HEK293 (cell line): Measurements from ENCODE around the gene THBS3.

ENCODE experiments used
- CTCF ChIA-PET: fragments of 350-600 bp; formaldehyde crosslinking; extraction: SDS; loops from one replicate; lab custom pipeline; 2021; ENCODE audit warnings: antibody characterized with exemption; lab: Yijun Ruan, JAX
- POLR2A ChIA-PET: fragments of 300-600 bp; formaldehyde crosslinking; extraction: SDS; loops from one replicate; lab custom pipeline; 2020; ENCODE audit warnings: antibody characterized with exemption, inconsistent platforms; lab: Yijun Ruan, JAX
- H3K27ac ChIP-seq: fragments of 200-500 bp; sonication (Bioruptor generic); 2 replicates; pipeline ENCODE4 v1.5.1; 2014; ENCODE audit warnings: low read depth, low read length, control low read depth, inconsistent platforms; ENCODE audit errors: extremely low read depth
- H3K36me3 ChIP-seq, 2 experiments: fragments of 200-500 bp in 1 of 2; sonication (Bioruptor generic) in 1 of 2; 1 replicate in 1 of 2; 2 replicates in 1 of 2; pipeline ENCODE4 v1.5.1; 2014 to 2017; ENCODE audit warnings: inconsistent platforms in 2 of 2, low read length in 2 of 2; ENCODE audit not compliant: control insufficient read depth in 2 of 2, insufficient read depth in 1 of 2
- H3K4me1 ChIP-seq: fragments of 200-500 bp; sonication (Bioruptor generic); 2 replicates; pipeline ENCODE4 v1.5.1; 2014; ENCODE audit warnings: mild to moderate bottlenecking, low read length, inconsistent platforms; ENCODE audit not compliant: control insufficient read depth, insufficient read depth
- H3K4me3 ChIP-seq: 2 replicates; pipeline ENCODE4 v1.5.1; 2011; ENCODE audit warnings: low read depth, mild to moderate bottlenecking, control low read depth, low read length, moderate library complexity
- H3K9me3 ChIP-seq: fragments of 200-500 bp; sonication (Bioruptor generic); 2 replicates; pipeline ENCODE4 v1.5.1; 2014; ENCODE audit warnings: low read depth, low read length, inconsistent platforms; ENCODE audit not compliant: control insufficient read depth, insufficient read depth
- FEZF1 ChIP-seq: fragments of 450-650 bp; formaldehyde crosslinking; IDR thresholded peaks from 2 replicates; pipeline ENCODE4 v1.5.1; 2016; ENCODE audit warnings: missing biosample characterization, missing genetic modification characterization
- GFI1B ChIP-seq: fragments of 450-650 bp; formaldehyde crosslinking; IDR thresholded peaks from 2 replicates; pipeline ENCODE4 v1.5.1; 2016; ENCODE audit warnings: missing biosample characterization, missing genetic modification characterization
- IKZF3 ChIP-seq: fragments of 450-650 bp; IDR thresholded peaks from 2 replicates; pipeline ENCODE4 v1.5.0; 2018; ENCODE audit warnings: missing biosample characterization, mild to moderate bottlenecking, missing genetic modification characterization, moderate library complexity
- KLF1 ChIP-seq: fragments of 450-650 bp; formaldehyde crosslinking; IDR thresholded peaks from 2 replicates; pipeline ENCODE4 v1.5.1; 2016; ENCODE audit warnings: missing biosample characterization, missing genetic modification characterization
- PBX3 ChIP-seq: sonication (generic); formaldehyde crosslinking; IDR thresholded peaks from 2 replicates; pipeline ENCODE4 v1.8.1; 2022; ENCODE audit warnings: mild to moderate bottlenecking, moderate library complexity, missing genetic modification reagents
- PRDM1 ChIP-seq: fragments of 450-650 bp; formaldehyde crosslinking; IDR thresholded peaks from 2 replicates; pipeline ENCODE4; 2016; ENCODE audit warnings: missing biosample characterization, missing genetic modification characterization
- PRDM4 ChIP-seq: fragments of 450-650 bp; formaldehyde crosslinking; IDR thresholded peaks from 2 replicates; pipeline ENCODE4 v1.5.1; 2017; ENCODE audit warnings: missing biosample characterization, missing genetic modification characterization
- REST ChIP-seq: fragments of 450-650 bp; formaldehyde crosslinking; IDR thresholded peaks from 2 replicates; pipeline ENCODE4 v1.5.1; 2016; ENCODE audit warnings: missing biosample characterization, missing genetic modification characterization
- SP2 ChIP-seq: fragments of 450-650 bp; formaldehyde crosslinking; IDR thresholded peaks from 2 replicates; pipeline ENCODE4 v1.5.1; 2016; ENCODE audit warnings: missing biosample characterization, missing genetic modification characterization
- TRIM28 ChIP-seq: IDR thresholded peaks from 2 replicates; pipeline ENCODE4 v1.6.1; 2011; ENCODE audit warnings: low read length, control low read depth, borderline replicate concordance
- ZNF112 ChIP-seq: fragments of 450-650 bp; formaldehyde crosslinking; IDR thresholded peaks from 2 replicates; pipeline ENCODE4 v1.5.0; 2017; ENCODE audit warnings: missing biosample characterization, missing genetic modification characterization
- ZNF121 ChIP-seq: fragments of 450-650 bp; formaldehyde crosslinking; IDR thresholded peaks from 2 replicates; pipeline ENCODE4 v1.5.1; 2016; ENCODE audit warnings: missing biosample characterization, missing genetic modification characterization
- ZNF16 ChIP-seq: fragments of 450-650 bp; formaldehyde crosslinking; IDR thresholded peaks from 2 replicates; pipeline ENCODE4 v1.5.1; 2016; ENCODE audit warnings: low read depth, missing biosample characterization, missing genetic modification characterization
- ZNF23 ChIP-seq: fragments of 450-650 bp; formaldehyde crosslinking; IDR thresholded peaks from 2 replicates; pipeline ENCODE4 v1.5.1; 2016; ENCODE audit warnings: missing biosample characterization, missing genetic modification characterization, borderline replicate concordance
- ZNF391 ChIP-seq: fragments of 450-650 bp; formaldehyde crosslinking; IDR thresholded peaks from 2 replicates; pipeline ENCODE4 v1.5.1; 2016; ENCODE audit warnings: low read depth, missing biosample characterization, missing genetic modification characterization, borderline replicate concordance
- ZNF585B ChIP-seq: fragments of 450-650 bp; formaldehyde crosslinking; IDR thresholded peaks from 2 replicates; pipeline ENCODE4 v1.5.1; 2016; ENCODE audit warnings: missing biosample characterization, missing genetic modification characterization
- ZNF610 ChIP-seq: fragments of 450-650 bp; formaldehyde crosslinking; IDR thresholded peaks from 2 replicates; pipeline ENCODE4 v1.5.1; 2016; ENCODE audit warnings: missing biosample characterization, missing genetic modification characterization, borderline replicate concordance
- ZNF621 ChIP-seq: fragments of 450-650 bp; formaldehyde crosslinking; IDR thresholded peaks from 2 replicates; pipeline ENCODE4 v1.5.1; 2017; ENCODE audit warnings: missing biosample characterization, missing genetic modification characterization
- ZNF692 ChIP-seq: fragments of 450-650 bp; formaldehyde crosslinking; IDR thresholded peaks from 2 replicates; pipeline ENCODE4 v1.5.1; 2016; ENCODE audit warnings: missing biosample characterization, missing genetic modification characterization
- ZNF707 ChIP-seq: fragments of 450-650 bp; formaldehyde crosslinking; IDR thresholded peaks from 2 replicates; pipeline ENCODE4 v1.5.1; 2016; ENCODE audit warnings: missing biosample characterization, missing genetic modification characterization
- ZNF777 ChIP-seq: fragments of 450-650 bp; formaldehyde crosslinking; IDR thresholded peaks from 2 replicates; pipeline ENCODE4 v1.5.1; 2017; ENCODE audit warnings: missing biosample characterization, missing genetic modification characterization, borderline replicate concordance
- ZNF837 ChIP-seq: fragments of 450-650 bp; formaldehyde crosslinking; IDR thresholded peaks from 2 replicates; pipeline ENCODE4 v1.5.1; 2016; ENCODE audit warnings: missing biosample characterization, missing genetic modification characterization
- TF ChIP-seq, protein P1 (sequence below): fragments of 450-650 bp; formaldehyde crosslinking; optimal IDR thresholded peaks from 2 replicates; pipeline ENCODE3; 2016; ENCODE audit warnings: missing biosample characterization, mild to moderate bottlenecking, missing genetic modification characterization
- TF ChIP-seq, protein P2 (sequence below): fragments of 450-650 bp; formaldehyde crosslinking; IDR thresholded peaks from 2 replicates; pipeline ENCODE4 v1.5.1; 2017; ENCODE audit warnings: missing biosample characterization, missing genetic modification characterization

THBS3 gene

DNA sequence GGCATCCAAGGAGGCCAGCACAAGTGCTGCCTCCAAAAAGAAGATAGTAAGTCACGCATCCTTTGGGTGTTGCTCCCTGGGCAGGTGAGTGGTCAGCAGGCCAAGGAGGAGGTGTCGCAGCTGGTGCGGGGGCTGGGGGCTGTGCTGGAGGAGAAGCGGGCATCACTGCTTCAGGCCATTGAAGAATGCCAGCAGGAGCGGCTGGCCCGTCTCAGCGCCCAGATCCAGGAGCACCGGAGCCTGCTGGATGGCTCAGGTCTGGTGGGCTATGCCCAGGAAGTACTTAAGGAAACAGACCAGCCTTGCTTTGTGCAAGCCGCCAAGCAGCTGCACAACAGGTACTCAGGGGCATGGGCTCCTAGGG is 29.8 kb downstream of the THBS3 start (continued):
- TF ChIP-seq ZNF621 (no peak), ZNF121 (no peak), ZNF692 (no peak), ZNF707 (tag by site-specific recombination) (no peak), REST (no peak), SP2 (tag by site-specific recombination) (no peak), PRDM4 (tag by site-specific recombination) (no peak), PRDM1 (no peak)
- TF ChIP-seq, protein P1, sequence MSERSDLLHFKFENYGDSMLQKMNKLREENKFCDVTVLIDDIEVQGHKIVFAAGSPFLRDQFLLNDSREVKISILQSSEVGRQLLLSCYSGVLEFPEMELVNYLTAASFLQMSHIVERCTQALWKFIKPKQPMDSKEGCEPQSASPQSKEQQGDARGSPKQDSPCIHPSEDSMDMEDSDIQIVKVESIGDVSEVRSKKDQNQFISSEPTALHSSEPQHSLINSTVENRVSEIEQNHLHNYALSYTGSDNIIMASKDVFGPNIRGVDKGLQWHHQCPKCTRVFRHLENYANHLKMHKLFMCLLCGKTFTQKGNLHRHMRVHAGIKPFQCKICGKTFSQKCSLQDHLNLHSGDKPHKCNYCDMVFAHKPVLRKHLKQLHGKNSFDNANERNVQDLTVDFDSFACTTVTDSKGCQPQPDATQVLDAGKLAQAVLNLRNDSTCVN = no peak

DNA sequence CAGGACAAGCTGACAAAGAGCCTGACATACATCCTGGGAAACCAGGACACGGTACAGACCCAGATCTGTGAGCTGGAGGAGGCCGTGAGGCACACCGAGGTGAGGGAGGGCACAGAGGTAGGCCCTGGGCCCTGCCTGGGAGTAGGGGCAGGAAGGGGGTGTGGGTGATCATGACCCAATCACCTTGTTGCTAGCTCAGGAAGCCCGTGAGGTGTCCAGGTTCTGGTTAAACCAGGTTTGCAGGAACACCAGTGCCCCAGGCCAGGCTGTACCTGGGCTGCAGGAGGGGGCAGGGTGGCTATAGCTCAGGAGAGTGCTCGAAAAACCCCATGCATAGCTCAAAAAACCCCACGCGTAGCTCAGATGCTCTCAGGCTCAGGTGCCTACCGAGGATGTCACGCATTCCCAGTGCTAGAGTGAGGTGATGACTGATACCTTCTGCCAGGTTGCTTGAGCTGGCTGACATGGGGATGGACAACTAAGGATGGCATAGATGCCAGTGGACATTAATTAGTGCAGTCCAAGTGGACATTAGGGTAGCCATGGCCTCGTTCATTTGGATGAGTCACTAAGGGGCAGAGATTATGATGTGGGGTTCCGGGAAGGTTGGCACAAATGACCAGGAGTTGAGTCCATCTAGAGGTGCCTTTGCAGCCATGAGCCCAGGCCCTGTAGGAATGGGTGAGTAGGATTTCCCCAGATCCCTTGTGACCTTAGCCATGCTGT is 30.3 kb downstream of the THBS3 start:
- Histone ChIP-seq H3K4me1 (no peaks in the 10 kb centered on the region), H3K4me3 (no peak overlapping the region), H3K36me3 (no peaks in the 10 kb centered on the region), H3K27ac (no peak overlapping the region), H3K9me3 (no peaks in the 10 kb centered on the region)
- CTCF ChIA-PET = interaction anchor here (0.5 to 4.3 kb wide), 13 partner anchors 9 to 1827 kb away, joined by 3 to 49 read pairs (median 4); partner anchors contain the start of gene THBS3
- POLR2A ChIA-PET = interaction anchor here (1.0 to 1.4 kb wide), 3 partner anchors 17 to 145 kb away, joined by 3 to 11 read pairs (median 4); no protein-coding TSS in a partner anchor
- TF ChIP-seq PBX3 (CRISPR knock-in tag) = no peak
- no peak for TF ChIP-seq FEZF1 (tag by site-specific recombination)
- no peak for TF ChIP-seq ZNF23 (tag by site-specific recombination)
- TF ChIP-seq TRIM28 = no peak
- TF ChIP-seq ZNF777 (tag by site-specific recombination) = no peak
- TF ChIP-seq ZNF837 (tag by site-specific recombination) = no peak
- TF ChIP-seq, protein P2, sequence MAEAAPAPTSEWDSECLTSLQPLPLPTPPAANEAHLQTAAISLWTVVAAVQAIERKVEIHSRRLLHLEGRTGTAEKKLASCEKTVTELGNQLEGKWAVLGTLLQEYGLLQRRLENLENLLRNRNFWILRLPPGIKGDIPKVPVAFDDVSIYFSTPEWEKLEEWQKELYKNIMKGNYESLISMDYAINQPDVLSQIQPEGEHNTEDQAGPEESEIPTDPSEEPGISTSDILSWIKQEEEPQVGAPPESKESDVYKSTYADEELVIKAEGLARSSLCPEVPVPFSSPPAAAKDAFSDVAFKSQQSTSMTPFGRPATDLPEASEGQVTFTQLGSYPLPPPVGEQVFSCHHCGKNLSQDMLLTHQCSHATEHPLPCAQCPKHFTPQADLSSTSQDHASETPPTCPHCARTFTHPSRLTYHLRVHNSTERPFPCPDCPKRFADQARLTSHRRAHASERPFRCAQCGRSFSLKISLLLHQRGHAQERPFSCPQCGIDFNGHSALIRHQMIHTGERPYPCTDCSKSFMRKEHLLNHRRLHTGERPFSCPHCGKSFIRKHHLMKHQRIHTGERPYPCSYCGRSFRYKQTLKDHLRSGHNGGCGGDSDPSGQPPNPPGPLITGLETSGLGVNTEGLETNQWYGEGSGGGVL (tag by site-specific recombination) = no peak
- no peak for TF ChIP-seq ZNF391 (tag by site-specific recombination)
- no peak for TF ChIP-seq ZNF610 (tag by site-specific recombination)
- no peak for TF ChIP-seq KLF1
- TF ChIP-seq ZNF585B (tag by site-specific recombination) = no peak
- TF ChIP-seq ZNF112 (tag by site-specific recombination) = no peak
- no peak for TF ChIP-seq ZNF16 (tag by site-specific recombination)
- TF ChIP-seq GFI1B (tag by site-specific recombination) = no peak
- no peak for TF ChIP-seq IKZF3 (tag by site-specific recombination)
- TF ChIP-seq ZNF621 = no peak
